ENCODE results near the gene TBC1D25. TPM values are rescaled to one million over a fixed set of nuclear protein-coding genes. Genes with fewer than 3 reads are reported as not detected.

Gene TBC1D25
- polyA plus RNA-seq, 3 donors from 2014 or later = 20.0 to 34.9 (median 30.6) TPM

DNA sequence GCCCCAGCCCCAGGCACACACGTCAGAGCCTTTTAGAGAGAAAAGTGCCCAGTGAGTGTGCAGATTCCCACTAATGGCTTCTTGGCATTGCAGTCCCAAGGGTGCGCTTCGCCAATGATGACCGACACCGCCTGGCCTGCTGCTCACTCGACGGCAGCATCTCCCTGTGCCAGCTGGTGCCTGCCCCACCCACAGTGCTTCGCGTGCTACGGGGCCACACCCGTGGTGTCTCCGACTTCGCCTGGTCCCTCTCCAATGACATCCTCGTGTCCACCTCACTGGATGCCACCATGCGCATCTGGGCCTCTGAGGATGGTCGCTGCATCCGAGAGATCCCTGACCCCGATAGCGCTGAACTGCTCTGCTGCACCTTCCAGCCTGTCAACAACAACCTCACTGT is 60.7 kb downstream of the TBC1D25 start:
- Mint-ChIP-seq H3K9me3 (no peaks in the 10 kb centered on the region), H3K27me3 (ENCODE audit: low read depth in 3 of 3) (peaks cover 10 to 20% (median 12%) of the 10 kb centered on the region in 3 donors), H3K27ac (no peak overlapping the region), H3K36me3 (peaks cover 0 to 8% (median 0%) of the 10 kb centered on the region in 3 donors), H3K4me1 (peaks cover 14 to 20% of the 10 kb centered on the region in 2 donors), H3K4me3 (no peak overlapping the region)
- DNase-seq = no peak

DNA sequence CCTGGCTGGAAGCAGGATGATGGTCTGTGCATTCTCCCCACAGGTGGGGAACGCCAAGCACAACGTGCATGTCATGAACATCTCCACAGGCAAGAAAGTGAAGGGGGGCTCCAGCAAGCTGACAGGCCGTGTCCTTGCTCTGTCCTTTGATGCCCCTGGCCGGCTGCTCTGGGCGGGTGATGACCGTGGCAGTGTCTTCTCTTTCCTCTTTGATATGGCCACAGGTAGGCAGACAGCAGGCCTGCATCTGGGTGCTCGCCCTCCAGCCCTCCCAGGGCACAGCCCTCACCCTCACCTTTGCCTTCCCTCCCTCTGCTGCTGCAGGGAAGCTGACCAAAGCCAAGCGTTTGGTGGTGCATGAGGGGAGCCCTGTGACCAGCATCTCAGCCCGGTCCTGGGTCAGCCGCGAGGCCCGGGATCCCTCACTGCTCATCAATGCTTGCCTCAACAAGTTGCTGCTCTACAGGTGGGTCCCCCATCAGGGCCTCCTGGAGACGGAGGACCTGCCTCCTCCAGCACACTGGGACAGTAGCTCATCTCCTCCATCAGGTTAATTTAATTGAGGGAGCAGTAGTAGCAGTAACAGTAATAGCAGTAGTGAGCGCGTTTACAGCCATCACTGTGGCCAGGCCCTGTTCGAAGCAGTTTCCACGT is 62.4 kb downstream of the TBC1D25 start:
- Mint-ChIP-seq H3K4me3 (no peak overlapping the region), H3K4me1 (peaks cover 14 to 20% of the 10 kb centered on the region in 2 donors), H3K36me3 (peaks cover 0 to 8% (median 0%) of the 10 kb centered on the region in 3 donors), H3K27ac (no peak overlapping the region), H3K9me3 (no peaks in the 10 kb centered on the region), H3K27me3 (ENCODE audit: low read depth in 3 of 3) (peaks cover 10 to 22% (median 12%) of the 10 kb centered on the region in 3 donors)
- DNase-seq = no peak

DNA sequence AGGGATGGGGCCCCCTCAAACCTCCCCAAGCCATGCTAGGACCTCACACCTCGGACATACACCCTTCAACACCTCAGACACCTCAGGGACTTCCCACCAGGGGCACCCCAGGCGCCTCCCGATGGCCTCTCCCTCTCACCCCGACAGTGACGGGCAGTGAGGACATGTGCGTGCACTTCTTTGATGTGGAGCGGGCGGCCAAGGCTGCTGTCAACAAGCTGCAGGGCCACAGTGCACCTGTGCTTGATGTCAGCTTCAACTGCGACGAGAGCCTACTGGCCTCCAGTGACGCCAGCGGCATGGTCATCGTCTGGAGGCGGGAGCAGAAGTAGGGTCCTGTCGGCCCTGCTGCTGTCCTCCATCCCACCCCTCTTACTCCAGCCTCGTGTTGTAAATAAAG is 65.2 kb downstream of the TBC1D25 start:
- DNase-seq = no peak
- Mint-ChIP-seq H3K27ac (no peak overlapping the region), H3K4me1 (no peaks in the 10 kb centered on the region), H3K36me3 (peaks cover 0 to 3% (median 0%) of the 10 kb centered on the region in 3 donors), H3K27me3 (ENCODE audit: low read depth in 3 of 3) (peaks cover 0 to 7% (median 0%) of the 10 kb centered on the region in 3 donors), H3K9me3 (no peaks in the 10 kb centered on the region), H3K4me3 (no peak overlapping the region)

DNA sequence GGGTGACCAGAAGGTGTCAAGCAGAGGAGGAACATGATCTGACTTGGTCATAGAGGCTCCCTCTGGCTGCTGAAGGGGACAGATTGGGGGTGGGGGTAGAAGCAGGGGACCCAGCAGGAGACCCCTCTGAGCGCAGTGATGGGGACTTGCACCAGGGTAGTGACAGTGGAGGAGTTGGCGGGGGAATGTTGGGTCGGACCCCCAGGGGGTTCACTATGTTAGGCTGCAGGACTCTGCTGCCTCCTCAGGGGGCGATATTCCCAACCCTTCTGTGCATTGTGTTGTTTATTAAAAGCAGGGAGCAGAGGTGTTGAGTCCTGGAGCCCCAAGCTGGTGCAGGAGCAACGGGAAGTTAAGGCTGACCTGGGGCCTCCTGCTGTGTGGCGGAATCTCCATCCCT is 66.6 kb downstream of the TBC1D25 start:
- Mint-ChIP-seq H3K4me3 (no peak overlapping the region), H3K4me1 (no peaks in the 10 kb centered on the region), H3K36me3 (peaks cover 0 to 3% (median 0%) of the 10 kb centered on the region in 3 donors), H3K27me3 (ENCODE audit: low read depth in 3 of 3) (peaks cover 0 to 6% (median 0%) of the 10 kb centered on the region in 3 donors), H3K27ac (no peak overlapping the region), H3K9me3 (no peaks in the 10 kb centered on the region)
- DNase-seq = no peak

DNA sequence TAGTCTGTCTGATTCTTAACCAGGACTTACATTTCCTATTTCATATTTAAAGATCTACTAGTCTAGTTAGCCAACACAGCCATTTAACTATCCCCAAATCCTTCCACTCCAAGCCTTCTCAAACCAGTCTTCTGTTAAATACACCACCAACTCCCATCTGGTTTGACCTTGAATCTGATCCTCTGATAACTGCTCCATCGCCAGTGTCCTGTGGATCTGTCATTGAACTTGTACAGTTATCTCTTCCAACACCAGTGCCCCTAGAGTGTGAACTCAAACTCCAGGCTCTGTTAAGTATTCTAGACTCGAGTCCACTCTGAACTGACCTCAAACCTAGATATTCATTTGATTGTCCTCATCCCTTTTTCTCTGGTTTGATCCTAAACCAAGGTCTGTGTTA is 72.2 kb downstream of the TBC1D25 start:
- no peaks in the 10 kb centered on the region for H3K36me3 Mint-ChIP-seq
- H3K27ac Mint-ChIP-seq = no peak overlapping the region
- no peak for DNase-seq
- H3K9me3 Mint-ChIP-seq = no peaks in the 10 kb centered on the region
- no peaks in the 10 kb centered on the region for H3K4me1 Mint-ChIP-seq
- H3K27me3 Mint-ChIP-seq (ENCODE audit: low read depth in 3 of 3) = peaks cover 0 to 14% (median 0%) of the 10 kb centered on the region in 3 donors
- no peak overlapping the region for H3K4me3 Mint-ChIP-seq

Other genes starting within 250 kb of the TBC1D25 start
- not detected for gene SSX3, start 183.0 kb upstream of the TBC1D25 start, polyA plus RNA-seq
- gene SSX4, start 156.2 kb upstream of the TBC1D25 start, polyA plus RNA-seq = not detected
- not detected for gene SSX4B, start 127.8 kb upstream of the TBC1D25 start, polyA plus RNA-seq
- gene SLC38A5, start 69.5 kb upstream of the TBC1D25 start, polyA plus RNA-seq = 10 to 100 TPM; 24.3 to 48.0 (median 26.5) TPM
- 100 to 1,000 TPM in 1 of 3 donors, 10 to 100 TPM in 2; 73.5 to 115 (median 85.0) TPM for gene FTSJ1, start 63.5 kb upstream of the TBC1D25 start, polyA plus RNA-seq
- 10 to 100 TPM; 13.1 to 29.8 (median 18.1) TPM for gene PORCN, start 30.7 kb upstream of the TBC1D25 start, polyA plus RNA-seq
- gene EBP, start 17.9 kb upstream of the TBC1D25 start, polyA plus RNA-seq = 100 to 1,000 TPM; 184 to 314 (median 233) TPM
- 100 to 1,000 TPM; 251 to 286 (median 252) TPM for gene RBM3, start 34.8 kb downstream of the TBC1D25 start, polyA plus RNA-seq
- 10 to 100 TPM; 67.1 to 78.1 (median 75.4) TPM for gene WDR13, start 57.8 kb downstream of the TBC1D25 start, polyA plus RNA-seq
- 10 to 100 TPM; 15.2 to 43.0 (median 18.3) TPM for gene WAS, start 144.1 kb downstream of the TBC1D25 start, polyA plus RNA-seq
- 10 to 100 TPM; 13.0 to 18.5 (median 16.4) TPM for gene SUV39H1, start 157.0 kb downstream of the TBC1D25 start, polyA plus RNA-seq
- not detected for gene GLOD5, start 222.0 kb downstream of the TBC1D25 start, polyA plus RNA-seq
- gene GATA1, start 246.9 kb downstream of the TBC1D25 start, polyA plus RNA-seq = under 1 TPM in 1 of 3 donors, not detected in 2; 0.28 TPM